ENCODE measurements around the gene WWC1.

The WWC1 gene

GRCh38 chr5:168342151-168342825 is 50.8 kb downstream of the WWC1 start:
- Histone ChIP-seq H3K27me3 (ENCODE audit: control insufficient read depth, insufficient read depth, low read length) (no peaks in the 10 kb centered on the region), H3K36me3 (ENCODE audit: control insufficient read depth, insufficient read depth, low read length) (no peaks in the 10 kb centered on the region), H3K4me3 (ENCODE audit: low read depth, low read length) (no peak overlapping the region), H3K9ac (ENCODE audit: low read depth, low read length) (no peak overlapping the region), H3K4me1 (ENCODE audit: control insufficient read depth, insufficient read depth, low read length) (peaks cover 22% of the 10 kb centered on the region), H3K9me3 (ENCODE audit: control insufficient read depth, insufficient read depth, low read length) (no peaks in the 10 kb centered on the region)

- H3K27me3 ChIP-seq (ENCODE audit: control insufficient read depth, insufficient read depth, low read length), result no peaks in the 10 kb centered on the region
- H3K4me1 ChIP-seq (ENCODE audit: control insufficient read depth, insufficient read depth, low read length), result peaks cover 29% of the 10 kb centered on the region
- H3K4me3 ChIP-seq (ENCODE audit: low read depth, low read length), result no peak overlapping the region
These were observed 51.5 kb downstream of the WWC1 start for GRCh38 chr5:168342985-168343384.

GRCh38 chr5:168346417-168346816 is 55.0 kb downstream of the WWC1 start:
- H3K4me1 ChIP-seq (ENCODE audit: control insufficient read depth, insufficient read depth, low read length), result peaks cover 27% of the 10 kb centered on the region
- no peaks in the 10 kb centered on the region for H3K36me3 ChIP-seq (ENCODE audit: control insufficient read depth, insufficient read depth, low read length)
- H3K9ac ChIP-seq (ENCODE audit: low read depth, low read length), result no peak overlapping the region
- no peak overlapping the region for H3K4me3 ChIP-seq (ENCODE audit: low read depth, low read length)
- no peaks in the 10 kb centered on the region for H3K27me3 ChIP-seq (ENCODE audit: control insufficient read depth, insufficient read depth, low read length)
- H3K9me3 ChIP-seq (ENCODE audit: control insufficient read depth, insufficient read depth, low read length), result no peaks in the 10 kb centered on the region

More at GRCh38 chr5:168342985-168343384, 51.5 kb downstream of the WWC1 start:
- H3K36me3 ChIP-seq (ENCODE audit: control insufficient read depth, insufficient read depth, low read length), result no peaks in the 10 kb centered on the region
- no peaks in the 10 kb centered on the region for H3K9me3 ChIP-seq (ENCODE audit: control insufficient read depth, insufficient read depth, low read length)
- H3K9ac ChIP-seq (ENCODE audit: low read depth, low read length), result no peak overlapping the region

- no peak overlapping the region for H3K4me3 ChIP-seq (ENCODE audit: low read depth, low read length)
- no peaks in the 10 kb centered on the region for H3K9me3 ChIP-seq (ENCODE audit: control insufficient read depth, insufficient read depth, low read length)
- H3K27me3 ChIP-seq (ENCODE audit: control insufficient read depth, insufficient read depth, low read length), result no peaks in the 10 kb centered on the region
- no peak overlapping the region for H3K9ac ChIP-seq (ENCODE audit: low read depth, low read length)
- H3K4me1 ChIP-seq (ENCODE audit: control insufficient read depth, insufficient read depth, low read length), result peaks cover 27% of the 10 kb centered on the region
- H3K36me3 ChIP-seq (ENCODE audit: control insufficient read depth, insufficient read depth, low read length), result no peaks in the 10 kb centered on the region
These were observed 56.1 kb downstream of the WWC1 start for GRCh38 chr5:168347368-168348083.

GRCh38 chr5:168348084-168348414 is 56.6 kb downstream of the WWC1 start:
- no peak overlapping the region for H3K9ac ChIP-seq (ENCODE audit: low read depth, low read length)
- no peaks in the 10 kb centered on the region for H3K36me3 ChIP-seq (ENCODE audit: control insufficient read depth, insufficient read depth, low read length)
- no peaks in the 10 kb centered on the region for H3K9me3 ChIP-seq (ENCODE audit: control insufficient read depth, insufficient read depth, low read length)
- H3K4me1 ChIP-seq (ENCODE audit: control insufficient read depth, insufficient read depth, low read length), result peaks cover 27% of the 10 kb centered on the region
- no peaks in the 10 kb centered on the region for H3K27me3 ChIP-seq (ENCODE audit: control insufficient read depth, insufficient read depth, low read length)
- no peak overlapping the region for H3K4me3 ChIP-seq (ENCODE audit: low read depth, low read length)

GRCh38 chr5:168350315-168350714 is 58.9 kb downstream of the WWC1 start:
- Histone ChIP-seq H3K27me3 (ENCODE audit: control insufficient read depth, insufficient read depth, low read length) (no peaks in the 10 kb centered on the region), H3K9ac (ENCODE audit: low read depth, low read length) (no peak overlapping the region), H3K4me3 (ENCODE audit: low read depth, low read length) (no peak overlapping the region), H3K4me1 (ENCODE audit: control insufficient read depth, insufficient read depth, low read length) (peaks cover 22% of the 10 kb centered on the region), H3K36me3 (ENCODE audit: control insufficient read depth, insufficient read depth, low read length) (no peaks in the 10 kb centered on the region), H3K9me3 (ENCODE audit: control insufficient read depth, insufficient read depth, low read length) (no peaks in the 10 kb centered on the region)

- no peak overlapping the region for H3K9ac ChIP-seq (ENCODE audit: low read depth, low read length)
- H3K4me1 ChIP-seq (ENCODE audit: control insufficient read depth, insufficient read depth, low read length), result no peaks in the 10 kb centered on the region
- no peak overlapping the region for H3K4me3 ChIP-seq (ENCODE audit: low read depth, low read length)
- no peaks in the 10 kb centered on the region for H3K36me3 ChIP-seq (ENCODE audit: control insufficient read depth, insufficient read depth, low read length)
- H3K27me3 ChIP-seq (ENCODE audit: control insufficient read depth, insufficient read depth, low read length), result no peaks in the 10 kb centered on the region
- H3K9me3 ChIP-seq (ENCODE audit: control insufficient read depth, insufficient read depth, low read length), result no peaks in the 10 kb centered on the region
These were observed 61.9 kb downstream of the WWC1 start for GRCh38 chr5:168353216-168353957.

- Histone ChIP-seq H3K9me3 (ENCODE audit: control insufficient read depth, insufficient read depth, low read length) (no peaks in the 10 kb centered on the region), H3K4me1 (ENCODE audit: control insufficient read depth, insufficient read depth, low read length) (no peaks in the 10 kb centered on the region), H3K9ac (ENCODE audit: low read depth, low read length) (no peak overlapping the region), H3K27me3 (ENCODE audit: control insufficient read depth, insufficient read depth, low read length) (no peaks in the 10 kb centered on the region), H3K4me3 (ENCODE audit: low read depth, low read length) (no peak overlapping the region), H3K36me3 (ENCODE audit: control insufficient read depth, insufficient read depth, low read length) (no peaks in the 10 kb centered on the region)
These were observed 63.0 kb downstream of the WWC1 start for GRCh38 chr5:168354397-168354796.

GRCh38 chr5:168356171-168356570 is 64.7 kb downstream of the WWC1 start:
- Histone ChIP-seq H3K27me3 (ENCODE audit: control insufficient read depth, insufficient read depth, low read length) (no peaks in the 10 kb centered on the region), H3K4me1 (ENCODE audit: control insufficient read depth, insufficient read depth, low read length) (no peaks in the 10 kb centered on the region)

GRCh38 chr5:168356592-168356991 is 65.1 kb downstream of the WWC1 start:
- no peaks in the 10 kb centered on the region for H3K27me3 ChIP-seq (ENCODE audit: control insufficient read depth, insufficient read depth, low read length)
- H3K4me1 ChIP-seq (ENCODE audit: control insufficient read depth, insufficient read depth, low read length), result no peaks in the 10 kb centered on the region
- no peaks in the 10 kb centered on the region for H3K36me3 ChIP-seq (ENCODE audit: control insufficient read depth, insufficient read depth, low read length)
- no peaks in the 10 kb centered on the region for H3K9me3 ChIP-seq (ENCODE audit: control insufficient read depth, insufficient read depth, low read length)
- H3K9ac ChIP-seq (ENCODE audit: low read depth, low read length), result no peak overlapping the region
- H3K4me3 ChIP-seq (ENCODE audit: low read depth, low read length), result no peak overlapping the region

More at GRCh38 chr5:168356171-168356570, 64.7 kb downstream of the WWC1 start:
- Histone ChIP-seq H3K4me3 (ENCODE audit: low read depth, low read length) (no peak overlapping the region), H3K9me3 (ENCODE audit: control insufficient read depth, insufficient read depth, low read length) (no peaks in the 10 kb centered on the region), H3K9ac (ENCODE audit: low read depth, low read length) (no peak overlapping the region), H3K36me3 (ENCODE audit: control insufficient read depth, insufficient read depth, low read length) (no peaks in the 10 kb centered on the region)

GRCh38 chr5:168357876-168358275 is 66.4 kb downstream of the WWC1 start:
- no peaks in the 10 kb centered on the region for H3K36me3 ChIP-seq (ENCODE audit: control insufficient read depth, insufficient read depth, low read length)
- no peaks in the 10 kb centered on the region for H3K4me1 ChIP-seq (ENCODE audit: control insufficient read depth, insufficient read depth, low read length)
- no peaks in the 10 kb centered on the region for H3K9me3 ChIP-seq (ENCODE audit: control insufficient read depth, insufficient read depth, low read length)
- H3K4me3 ChIP-seq (ENCODE audit: low read depth, low read length), result no peak overlapping the region
- no peaks in the 10 kb centered on the region for H3K27me3 ChIP-seq (ENCODE audit: control insufficient read depth, insufficient read depth, low read length)
- no peak overlapping the region for H3K9ac ChIP-seq (ENCODE audit: low read depth, low read length)

Data from iPS-15b (cell line).